ENCODE data around the gene NCOA7.

Gene NCOA7

DNA sequence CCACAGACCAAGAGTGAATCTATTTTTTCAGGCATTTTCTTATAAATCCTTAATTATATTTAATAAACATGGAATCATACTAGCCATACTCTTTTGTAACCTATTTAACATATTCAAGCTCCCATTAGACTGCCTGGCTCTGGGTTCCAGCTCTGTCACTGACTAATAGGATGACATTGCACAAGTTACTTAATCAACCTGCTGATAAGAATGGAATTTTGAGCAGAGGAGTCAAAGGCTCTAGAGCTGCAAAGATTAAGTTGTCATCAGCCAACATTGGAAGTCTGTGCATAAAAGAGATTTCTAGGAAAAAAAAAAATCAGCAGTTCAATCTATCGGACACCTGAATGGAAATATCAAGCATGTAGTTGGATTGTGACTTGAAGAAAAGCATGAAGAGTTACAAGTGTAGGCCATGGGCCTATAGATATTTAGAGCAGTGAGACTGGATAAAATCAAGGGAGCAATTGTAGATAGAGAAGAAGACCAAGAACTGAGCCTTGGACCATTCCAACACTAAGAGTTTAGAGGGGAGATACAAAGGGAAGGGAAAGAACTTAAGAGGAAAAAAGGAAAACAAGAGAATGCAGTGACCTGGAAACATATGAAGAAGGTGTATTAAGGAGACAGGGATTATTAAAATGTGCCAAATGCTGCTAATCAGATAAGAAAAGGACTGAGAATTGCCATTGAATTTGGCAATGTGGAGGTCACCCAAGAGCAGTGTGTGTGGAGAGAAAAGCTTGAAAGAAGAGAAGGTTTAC is 154.8 kb downstream of the NCOA7 start:
- no peaks in the 10 kb centered on the region for H3K36me3 ChIP-seq (ENCODE audit: insufficient read depth, low read length)
- no peak overlapping the region for H3K4me3 ChIP-seq (ENCODE audit: low read depth in 1 of 2, low read length in 2 of 2)
- ATAC-seq (ENCODE audit: insufficient read depth, low read depth) (no peak), DNase-seq (no peak)
- no peak overlapping the region for H3K27ac ChIP-seq (ENCODE audit: low read length)
- H3K9ac ChIP-seq (ENCODE audit: low read depth, low read length): no peak overlapping the region
- TF ChIP-seq, protein P1, sequence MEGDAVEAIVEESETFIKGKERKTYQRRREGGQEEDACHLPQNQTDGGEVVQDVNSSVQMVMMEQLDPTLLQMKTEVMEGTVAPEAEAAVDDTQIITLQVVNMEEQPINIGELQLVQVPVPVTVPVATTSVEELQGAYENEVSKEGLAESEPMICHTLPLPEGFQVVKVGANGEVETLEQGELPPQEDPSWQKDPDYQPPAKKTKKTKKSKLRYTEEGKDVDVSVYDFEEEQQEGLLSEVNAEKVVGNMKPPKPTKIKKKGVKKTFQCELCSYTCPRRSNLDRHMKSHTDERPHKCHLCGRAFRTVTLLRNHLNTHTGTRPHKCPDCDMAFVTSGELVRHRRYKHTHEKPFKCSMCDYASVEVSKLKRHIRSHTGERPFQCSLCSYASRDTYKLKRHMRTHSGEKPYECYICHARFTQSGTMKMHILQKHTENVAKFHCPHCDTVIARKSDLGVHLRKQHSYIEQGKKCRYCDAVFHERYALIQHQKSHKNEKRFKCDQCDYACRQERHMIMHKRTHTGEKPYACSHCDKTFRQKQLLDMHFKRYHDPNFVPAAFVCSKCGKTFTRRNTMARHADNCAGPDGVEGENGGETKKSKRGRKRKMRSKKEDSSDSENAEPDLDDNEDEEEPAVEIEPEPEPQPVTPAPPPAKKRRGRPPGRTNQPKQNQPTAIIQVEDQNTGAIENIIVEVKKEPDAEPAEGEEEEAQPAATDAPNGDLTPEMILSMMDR (IDR thresholded peaks at IDR 0.05; ENCODE audit: borderline replicate concordance, extremely low read depth, low read length, poor library complexity, severe bottlenecking): no peak
- TF ChIP-seq EZH2 (IDR thresholded peaks at IDR 0.05; ENCODE audit: borderline replicate concordance, low read depth, low read length, severe bottlenecking): no peak
- no peak overlapping the region for H2AFZ ChIP-seq (ENCODE audit: low read depth, low read length)
- no peaks in the 10 kb centered on the region for H4K20me1 ChIP-seq (ENCODE audit: insufficient read depth, low read length)
- no peak overlapping the region for H3K4me2 ChIP-seq (ENCODE audit: insufficient read depth, low read length)
- no peaks in the 10 kb centered on the region for H3K4me1 ChIP-seq (ENCODE audit: insufficient read depth, low read length)
- no peaks in the 10 kb centered on the region for H3K9me3 ChIP-seq (ENCODE audit: insufficient read depth, low read length, severe bottlenecking)
- H3K79me2 ChIP-seq (ENCODE audit: insufficient read depth, low read length): no peaks in the 10 kb centered on the region
- peaks cover 6% of the 10 kb centered on the region for H3K27me3 ChIP-seq (ENCODE audit: insufficient read depth, low read length, poor library complexity)

DNA sequence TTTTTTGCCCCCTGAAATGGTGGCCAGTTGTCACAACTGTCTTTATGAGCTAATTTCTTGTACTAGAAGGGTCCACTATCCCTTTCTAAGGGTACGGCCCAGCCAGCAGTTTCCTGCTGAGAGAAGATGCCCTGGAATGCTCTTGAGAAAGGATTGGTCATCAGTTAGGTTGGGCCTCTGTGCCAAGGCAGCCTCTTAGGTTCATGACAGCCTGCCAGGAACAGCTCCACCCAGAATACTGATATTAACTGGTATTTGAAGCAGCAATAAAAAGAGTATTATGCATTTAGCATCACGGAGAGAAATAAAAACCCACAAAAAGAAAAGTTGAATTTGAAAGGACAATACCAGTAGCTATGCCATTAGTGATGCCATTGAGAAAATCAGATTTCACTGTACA is 156.9 kb downstream of the NCOA7 start:
- Histone ChIP-seq H3K27me3 (ENCODE audit: insufficient read depth, low read length, poor library complexity) (peaks cover 4% of the 10 kb centered on the region), H4K20me1 (ENCODE audit: insufficient read depth, low read length) (no peaks in the 10 kb centered on the region), H3K4me2 (ENCODE audit: insufficient read depth, low read length) (no peak overlapping the region), H3K4me3 (ENCODE audit: low read depth in 1 of 2, low read length in 2 of 2) (no peak overlapping the region), H3K36me3 (ENCODE audit: insufficient read depth, low read length) (no peaks in the 10 kb centered on the region), H3K79me2 (ENCODE audit: insufficient read depth, low read length) (no peaks in the 10 kb centered on the region), H3K9ac (ENCODE audit: low read depth, low read length) (no peak overlapping the region), H3K4me1 (ENCODE audit: insufficient read depth, low read length) (no peaks in the 10 kb centered on the region), H3K9me3 (ENCODE audit: insufficient read depth, low read length, severe bottlenecking) (peaks cover 1% of the 10 kb centered on the region), H2AFZ (ENCODE audit: low read depth, low read length) (no peak overlapping the region), H3K27ac (ENCODE audit: low read length) (no peak overlapping the region)
- DNase-seq (no peak), ATAC-seq (ENCODE audit: insufficient read depth, low read depth) (no peak)
- TF ChIP-seq, protein P1 (IDR thresholded peaks at IDR 0.05; ENCODE audit: borderline replicate concordance, extremely low read depth, low read length, poor library complexity, severe bottlenecking): no peak

DNA sequence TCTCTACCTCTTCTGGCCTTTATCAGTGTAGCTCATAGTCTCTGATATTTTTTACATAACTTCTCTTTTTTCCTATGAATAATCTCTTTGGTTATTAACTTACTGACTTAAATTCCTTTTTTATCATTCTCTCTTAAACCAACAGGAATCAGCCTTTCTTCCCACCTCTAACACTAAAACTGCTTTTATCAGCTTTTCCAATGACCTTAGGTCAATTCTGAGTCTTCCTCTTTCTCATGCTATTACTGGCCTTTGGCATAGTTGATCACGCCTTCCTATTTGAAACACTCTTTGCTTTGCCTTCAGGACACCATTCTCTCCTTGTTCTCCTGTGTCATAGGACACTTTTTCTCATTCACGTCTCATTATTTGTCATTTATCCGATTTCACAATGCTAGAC is 157.7 kb downstream of the NCOA7 start:
- no peak overlapping the region for H2AFZ ChIP-seq (ENCODE audit: low read depth, low read length)
- DNase-seq (no peak), ATAC-seq (ENCODE audit: insufficient read depth, low read depth) (no peak)
- H3K27me3 ChIP-seq (ENCODE audit: insufficient read depth, low read length, poor library complexity): peaks cover 4% of the 10 kb centered on the region
- peaks cover 8% of the 10 kb centered on the region for H3K9me3 ChIP-seq (ENCODE audit: insufficient read depth, low read length, severe bottlenecking)
- no peaks in the 10 kb centered on the region for H3K36me3 ChIP-seq (ENCODE audit: insufficient read depth, low read length)
- no peaks in the 10 kb centered on the region for H4K20me1 ChIP-seq (ENCODE audit: insufficient read depth, low read length)
- no peak overlapping the region for H3K4me3 ChIP-seq (ENCODE audit: low read depth in 1 of 2, low read length in 2 of 2)
- H3K4me1 ChIP-seq (ENCODE audit: insufficient read depth, low read length): no peaks in the 10 kb centered on the region
- no peak for TF ChIP-seq EZH2 (IDR thresholded peaks at IDR 0.05; ENCODE audit: borderline replicate concordance, low read depth, low read length, severe bottlenecking)
- TF ChIP-seq, protein P1 (IDR thresholded peaks at IDR 0.05; ENCODE audit: borderline replicate concordance, extremely low read depth, low read length, poor library complexity, severe bottlenecking): no peak
- no peak overlapping the region for H3K4me2 ChIP-seq (ENCODE audit: insufficient read depth, low read length)
- H3K79me2 ChIP-seq (ENCODE audit: insufficient read depth, low read length): no peaks in the 10 kb centered on the region
- no peak overlapping the region for H3K9ac ChIP-seq (ENCODE audit: low read depth, low read length)
- no peak overlapping the region for H3K27ac ChIP-seq (ENCODE audit: low read length)

Data from DND-41 (cell line).